OCI-LY3 (cell line): Measurements from ENCODE around the gene ZFP36L1.

Experiments used
- CTCF ChIP-seq: fragments of 200-600, 300-600 bp; sonication (generic); IDR thresholded peaks from 2 replicates; pipeline ENCODE4 v1.5.1; 2014; ENCODE audit warnings: antibody characterized with exemption, low read length, low read depth
- EZH2phosphoT487 ChIP-seq: fragments of 200-600 bp; shearing (Covaris generic); IDR thresholded peaks from 2 replicates; pipeline ENCODE4 v1.6.1; 2018; ENCODE audit warnings: antibody characterized with exemption, mixed run types, low read depth

DNA sequence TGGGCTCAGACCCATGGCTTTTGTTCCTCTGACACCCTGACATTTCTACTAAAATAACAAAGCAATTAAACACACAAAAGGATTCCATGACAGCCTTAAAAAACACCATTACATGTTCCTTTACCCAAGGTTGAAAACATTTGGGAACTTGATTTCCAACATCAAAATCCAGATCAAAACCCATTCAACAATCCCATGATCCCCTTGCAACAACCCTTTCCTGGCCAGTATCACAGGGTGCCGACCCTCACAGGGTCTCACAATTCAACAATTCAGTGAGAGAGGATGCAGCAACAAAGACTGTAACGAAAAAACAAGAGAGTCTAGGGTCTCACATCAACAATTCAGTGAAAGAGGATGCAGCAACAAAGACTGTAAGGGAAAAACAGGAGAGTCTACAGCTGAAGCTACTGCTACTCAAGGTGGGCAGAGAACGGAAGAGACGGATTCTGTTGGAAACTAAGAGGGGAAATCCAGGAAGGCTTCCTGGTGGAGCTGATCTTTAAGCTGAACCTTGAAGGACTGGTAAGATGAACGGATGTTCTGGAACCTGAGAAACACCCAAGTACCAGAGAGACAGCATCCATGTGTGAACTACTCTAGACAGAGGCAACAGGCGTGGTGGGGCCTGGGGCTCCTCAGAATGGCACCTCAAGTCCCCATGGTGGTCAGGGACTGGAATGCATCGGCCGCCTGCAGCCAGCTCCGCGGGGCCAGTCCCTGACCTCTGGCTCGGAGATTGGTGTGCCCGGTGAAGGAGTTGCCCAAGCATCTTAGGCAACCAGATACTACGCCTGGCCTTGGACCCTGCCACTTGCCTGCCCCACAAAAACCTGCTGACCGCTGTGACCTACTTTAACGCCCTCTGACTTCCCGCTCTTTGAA lies 22.7 kb upstream of the ZFP36L1 start:
- TF ChIP-seq CTCF: no peak
- no peak for TF ChIP-seq EZH2phosphoT487
